GM12878 (cell line): ENCODE measurements around the gene VPS25. TPM values are rescaled to one million over a fixed set of nuclear protein-coding genes. Genes with fewer than 3 reads are reported as not detected.

Source experiments
- ATAC-seq: fragments of 200-7000 bp; cut with Tn5 transposase; 3 replicates; pipeline ENCODE4 v1.9.1; 2020; ENCODE audit warnings: mild to moderate bottlenecking, moderate library complexity
- BruUV-seq: library from RNA; stranded (reverse); fragments of 400-500 nt; replicated peaks from 2 replicates; lab custom pipeline; 2021; lab: Mats Ljungman, UMichigan
- CTCF ChIA-PET: fragments of 300-600 bp; sonication (Branson Sonifier 250); formaldehyde crosslinking; extraction: SDS; loops from one replicate; lab custom pipeline; 2021; ENCODE audit warnings: inconsistent platforms; lab: Yijun Ruan, JAX
- POLR2A ChIA-PET: fragments of 350-600 bp; formaldehyde crosslinking; extraction: SDS; loops from one replicate; lab custom pipeline; 2021; ENCODE audit warnings: inconsistent platforms; lab: Charles Lee
- RAD21 ChIA-PET: fragments of 300-600 bp; sonication (Branson Sonifier 250); formaldehyde crosslinking; loops from one replicate; lab custom pipeline; 2023; ENCODE audit warnings: antibody characterized with exemption; ENCODE audit not compliant: unreplicated experiment; lab: Charles Lee
- SMC1A ChIA-PET: fragments of 300-600 bp; sonication (Branson Sonifier 250); formaldehyde crosslinking; loops from one replicate; lab custom pipeline; 2023; ENCODE audit not compliant: unreplicated experiment, uncharacterized antibody; lab: Charles Lee
- DNase-seq: peaks from one replicate; pipeline ENCODE4 v3.0.0-alpha.2; 2011; ENCODE audit warnings: low read depth, low spot score
- FAIRE-seq: peaks from 3 replicates; lab custom pipeline; 2011; peaks lifted over from hg19 to GRCh38; lab: Jason Lieb, UNC
- H2AFZ ChIP-seq: 2 replicates; pipeline ENCODE4 v1.6.0; 2011; ENCODE audit warnings: low read depth, low read length, control low read depth; ENCODE audit not compliant: control insufficient read depth
- H3K27ac ChIP-seq: 2 replicates; pipeline ENCODE4 v1.5.1; 2011; ENCODE audit warnings: control low read depth; ENCODE audit not compliant: control insufficient read depth, insufficient read depth
- H3K27me3 ChIP-seq, 2 experiments: replicated peaks in 1 of 2; 2 replicates each; pipeline versions ENCODE4 v1.6.0 to v1.6.1; 2011; ENCODE audit warnings: low read length in 1 of 2; ENCODE audit not compliant: control insufficient read depth in 2 of 2, insufficient read depth in 2 of 2
- H3K36me3 ChIP-seq, 2 experiments: 2 replicates each; pipeline ENCODE4 v1.5.1; 2011; ENCODE audit warnings: low read length in 1 of 2; ENCODE audit not compliant: control insufficient read depth in 2 of 2, insufficient read depth in 2 of 2
- H3K4me1 ChIP-seq: 2 replicates; pipeline ENCODE4 v1.6.1; 2011; ENCODE audit warnings: mild to moderate bottlenecking, low read length, moderate library complexity, mixed read lengths; ENCODE audit not compliant: control insufficient read depth, insufficient read depth
- H3K4me2 ChIP-seq: 2 replicates; pipeline ENCODE4 v1.6.0; 2011; ENCODE audit warnings: control low read depth; ENCODE audit not compliant: control insufficient read depth, insufficient read depth
- H3K4me3 ChIP-seq: fragments of 200-600 bp; sonication (generic); 2 replicates; pipeline ENCODE4 v1.5.1; 2016
- H3K79me2 ChIP-seq: 2 replicates; pipeline ENCODE4 v1.6.0; 2011; ENCODE audit warnings: low read length; ENCODE audit not compliant: control insufficient read depth, insufficient read depth
- H3K9ac ChIP-seq: 2 replicates; pipeline ENCODE4 v1.8.0; 2011; ENCODE audit warnings: low read length, control low read depth, mixed read lengths; ENCODE audit not compliant: control insufficient read depth, insufficient read depth
- H3K9me3 ChIP-seq: replicated peaks from 3 replicates; pipeline ENCODE4 v1.5.1; 2011; ENCODE audit warnings: mild to moderate bottlenecking, low read length; ENCODE audit not compliant: control insufficient read depth, insufficient read depth
- H4K20me1 ChIP-seq: 2 replicates; pipeline ENCODE4 v1.6.0; 2011; ENCODE audit not compliant: control insufficient read depth, insufficient read depth
- DPF2 ChIP-seq: fragments of 450-650 bp; IDR thresholded peaks from 2 replicates; pipeline ENCODE4 v1.6.1; 2017; ENCODE audit warnings: mild to moderate bottlenecking
- HDAC2 ChIP-seq: fragments of 200-600 bp; sonication (generic); IDR thresholded peaks from 2 replicates; pipeline ENCODE4 v1.6.1; 2017
- IKZF1 ChIP-seq: fragments of 450-650 bp; conservative IDR thresholded peaks from 2 replicates; pipeline ENCODE4 v1.6.1; 2017; ENCODE audit warnings: antibody characterized with exemption, mild to moderate bottlenecking
- LARP7 ChIP-seq: fragments of 450-650 bp; IDR thresholded peaks from 2 replicates; pipeline ENCODE4 v1.6.1; 2017; ENCODE audit warnings: mild to moderate bottlenecking
- MEF2A ChIP-seq: IDR thresholded peaks from 2 replicates; pipeline ENCODE4 v1.6.1; 2011; ENCODE audit warnings: low read depth, mild to moderate bottlenecking, low read length, moderate library complexity; ENCODE audit not compliant: insufficient read depth
- PAX8 ChIP-seq: fragments of 450-650 bp; IDR thresholded peaks from 2 replicates; pipeline ENCODE4 v1.6.1; 2017; ENCODE audit warnings: mild to moderate bottlenecking, moderate library complexity
- RAD21 ChIP-seq: IDR thresholded peaks from 2 replicates; pipeline ENCODE4 v1.6.1; 2011; ENCODE audit warnings: mild to moderate bottlenecking, low read depth, low read length, moderate library complexity; ENCODE audit not compliant: insufficient read depth
- REST ChIP-seq: IDR thresholded peaks from 2 replicates; pipeline ENCODE4 v1.6.1; 2012; ENCODE audit warnings: mild to moderate bottlenecking, low read depth, low read length
- STAT3 ChIP-seq: IDR thresholded peaks from 2 replicates; pipeline ENCODE4 v1.6.1; 2011; ENCODE audit warnings: low read depth, low read length, improper control_type of control experiment
- TBL1XR1 ChIP-seq: IDR thresholded peaks from 2 replicates; pipeline ENCODE4 v1.6.1; 2012; ENCODE audit warnings: low read depth, low read length, improper control_type of control experiment
- TCF3 ChIP-seq: IDR thresholded peaks from 2 replicates; pipeline ENCODE4 v1.6.1; 2012; ENCODE audit warnings: low read depth, mild to moderate bottlenecking, low read length, borderline replicate concordance; ENCODE audit not compliant: insufficient read depth
- YY1 ChIP-seq: IDR thresholded peaks from 2 replicates; pipeline ENCODE4 v1.6.1; 2011; ENCODE audit warnings: low read depth, mild to moderate bottlenecking, low read length
- ZNF622 ChIP-seq: fragments of 450-650 bp; IDR thresholded peaks from 2 replicates; pipeline ENCODE4 v1.6.1; 2017; ENCODE audit warnings: mild to moderate bottlenecking, inconsistent platforms
- WGBS: methylation state at CpG from one replicate; pipeline ENCODE4 v1.1.6; 2016; ENCODE audit warnings: low lambda C conversion rate; ENCODE audit not compliant: insufficient replicate concordance, insufficient coverage; ENCODE audit errors: missing lambda C conversion rate; 5-methylcytosine and 5-hydroxymethylcytosine counted together
- in situ Hi-C: fragments of 300-500 bp; cut with MboI; formaldehyde crosslinking; loops from 9 replicates; pipeline ENCODE4 v1.14.3; 2018; ENCODE audit warnings: mixed read lengths
- intact Hi-C: fragments of 100-400 bp; cut with micrococcal nuclease; formaldehyde crosslinking; loops from one replicate; pipeline ENCODE4 v1.14.2; 2022; ENCODE audit not compliant: unreplicated experiment
- polyA plus RNA-seq, 11 experiments: library from polyadenylated mRNA; depleted of rRNA in 4 of 11; unstranded in 6 of 11; stranded (reverse) in 5 of 11; fragments of >200 nt; fragmentation: Nextera tagmentation in 4 of 11; fragmentation: Illumina TruSeq in 1 of 11; extraction: Ambion mirVana in 4 of 11; extraction: Trizol in 1 of 11; gene quantifications; 1 replicate in 1 of 11; 2 replicates in 10 of 11; pipeline versions ENCODE4 v1.2.1 to v1.2.3, GENCODE V29; 2011 to 2016; ENCODE audit warnings: inconsistent platforms in 2 of 11, missing spikeins in 2 of 11, low read depth in 1 of 11
- total RNA-seq, 4 experiments: library from RNA; depleted of rRNA in 3 of 4; stranded (reverse); fragments of >200 nt in 3 of 4; fragmentation: Illumina TruSeq in 1 of 4; extraction: Trizol in 1 of 4; gene quantifications; 2 replicates each; pipeline versions ENCODE4 v1.2.1 to v1.2.3, GENCODE V29; 2013 to 2021
- TF ChIP-seq, protein P1 (sequence below): fragments of 450-650 bp; IDR thresholded peaks from 2 replicates; pipeline ENCODE4 v1.6.1; 2016; ENCODE audit warnings: mild to moderate bottlenecking
- TF ChIP-seq, protein P2 (sequence below), 3 experiments: IDR thresholded peaks in 2 of 3; conservative IDR thresholded peaks in 1 of 3; 2 replicates each; pipeline ENCODE4 v1.5.1; 2011; ENCODE audit warnings: low read depth in 3 of 3, low read length in 3 of 3, mild to moderate bottlenecking in 3 of 3, control low read depth in 2 of 3, moderate library complexity in 2 of 3, inconsistent platforms in 1 of 3, mixed read lengths in 1 of 3; ENCODE audit not compliant: control insufficient read depth in 2 of 3, insufficient read depth in 1 of 3; ENCODE audit errors: extremely low read depth in 1 of 3

VPS25 gene
- total and polyA plus RNA-seq, 10 of the 15 experiments (the other 5 are each of a cell fraction or from before 2014, with no cell fraction given): 92.7 to 185 (median 136) TPM

GRCh38 chr17:42819939-42820535 lies 46.8 kb downstream of the VPS25 start (continued):
- TF ChIP-seq, protein P1, sequence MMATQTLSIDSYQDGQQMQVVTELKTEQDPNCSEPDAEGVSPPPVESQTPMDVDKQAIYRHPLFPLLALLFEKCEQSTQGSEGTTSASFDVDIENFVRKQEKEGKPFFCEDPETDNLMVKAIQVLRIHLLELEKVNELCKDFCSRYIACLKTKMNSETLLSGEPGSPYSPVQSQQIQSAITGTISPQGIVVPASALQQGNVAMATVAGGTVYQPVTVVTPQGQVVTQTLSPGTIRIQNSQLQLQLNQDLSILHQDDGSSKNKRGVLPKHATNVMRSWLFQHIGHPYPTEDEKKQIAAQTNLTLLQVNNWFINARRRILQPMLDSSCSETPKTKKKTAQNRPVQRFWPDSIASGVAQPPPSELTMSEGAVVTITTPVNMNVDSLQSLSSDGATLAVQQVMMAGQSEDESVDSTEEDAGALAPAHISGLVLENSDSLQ: peak; percentile 90
- TF ChIP-seq YY1: 0 out of 2 replicates have a peak, but pooled peaks have one; percentile 53
- no peak for TF ChIP-seq IKZF1
- TF ChIP-seq STAT3: no peak
- TF ChIP-seq RAD21: peak; percentile 31; the same call in 1 of the 2 replicates
- TF ChIP-seq, protein P2, sequence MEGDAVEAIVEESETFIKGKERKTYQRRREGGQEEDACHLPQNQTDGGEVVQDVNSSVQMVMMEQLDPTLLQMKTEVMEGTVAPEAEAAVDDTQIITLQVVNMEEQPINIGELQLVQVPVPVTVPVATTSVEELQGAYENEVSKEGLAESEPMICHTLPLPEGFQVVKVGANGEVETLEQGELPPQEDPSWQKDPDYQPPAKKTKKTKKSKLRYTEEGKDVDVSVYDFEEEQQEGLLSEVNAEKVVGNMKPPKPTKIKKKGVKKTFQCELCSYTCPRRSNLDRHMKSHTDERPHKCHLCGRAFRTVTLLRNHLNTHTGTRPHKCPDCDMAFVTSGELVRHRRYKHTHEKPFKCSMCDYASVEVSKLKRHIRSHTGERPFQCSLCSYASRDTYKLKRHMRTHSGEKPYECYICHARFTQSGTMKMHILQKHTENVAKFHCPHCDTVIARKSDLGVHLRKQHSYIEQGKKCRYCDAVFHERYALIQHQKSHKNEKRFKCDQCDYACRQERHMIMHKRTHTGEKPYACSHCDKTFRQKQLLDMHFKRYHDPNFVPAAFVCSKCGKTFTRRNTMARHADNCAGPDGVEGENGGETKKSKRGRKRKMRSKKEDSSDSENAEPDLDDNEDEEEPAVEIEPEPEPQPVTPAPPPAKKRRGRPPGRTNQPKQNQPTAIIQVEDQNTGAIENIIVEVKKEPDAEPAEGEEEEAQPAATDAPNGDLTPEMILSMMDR (IDR thresholded peaks at IDR 0.05 in 2 of 3, conservative IDR thresholded peaks at IDR 0.05 in 1 of 3; ENCODE audit: control insufficient read depth in 2 of 3, extremely low read depth in 1 of 3, insufficient read depth in 1 of 3, low read depth in 3 of 3, low read length in 3 of 3): peak; percentile 68 to 88 (median 74)
- TF ChIP-seq, all 136 proteins: peak for 8

DNA sequence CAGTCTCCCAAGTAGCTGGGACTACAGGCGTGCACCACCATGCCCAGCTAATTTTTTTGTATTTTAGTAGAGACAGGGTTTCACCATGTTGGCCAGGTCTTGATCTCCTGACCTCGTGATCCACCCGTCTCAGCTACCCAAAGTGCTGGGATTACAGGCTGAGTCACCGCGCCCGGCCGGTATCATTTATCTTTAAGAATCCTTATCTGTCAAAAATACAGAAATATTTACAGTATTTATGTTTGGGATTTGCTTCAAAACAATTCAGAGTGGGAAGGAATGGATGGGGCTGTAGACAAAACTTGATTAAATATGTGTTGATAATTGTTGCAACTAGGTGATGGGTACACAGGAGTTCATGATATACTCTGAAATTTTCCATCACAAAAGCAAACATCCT lies 47.9 kb downstream of the VPS25 start:
- Histone ChIP-seq H2AFZ (no peak overlapping the region), H3K9ac (no peak overlapping the region), H3K4me3 (no peak overlapping the region), H3K27me3 (no peaks in the 10 kb centered on the region), H4K20me1 (no peaks in the 10 kb centered on the region), H3K27ac (no peak overlapping the region), H3K9me3 (no peaks in the 10 kb centered on the region), H3K36me3 (peaks cover 6 to 18% of the 10 kb centered on the region in 2 experiments), H3K4me2 (no peak overlapping the region), H3K79me2 (peaks cover 20% of the 10 kb centered on the region), H3K4me1 (peaks cover 6% of the 10 kb centered on the region; the same call in 1 of the 2 replicates)
- FAIRE-seq (no peak), ATAC-seq (no peak), DNase-seq (no peak)
- POLR2A ChIA-PET: no interaction called here
- in situ Hi-C loops: no loop called here
- CTCF ChIA-PET: interaction anchor here (1.2 to 6.1 kb wide), 16 partner anchors 9 to 258 kb away, joined by 3 to 81 read pairs (median 7); partner anchors contain the start of genes COA3, PSMC3IP, PSME3 and PTGES3L
- WGBS: 97% methylated on average over 7 of the region's 7 CpGs
- SMC1A ChIA-PET: interaction anchor here (1.0 to 1.9 kb wide), 5 partner anchors 23 to 243 kb away, joined by 3 to 5 read pairs (median 4); partner anchors contain the start of genes CNTD1, COA3, RPL27 and VPS25
- BruUV-seq: TSS peak; percentile 33
- intact Hi-C loops: no loop called here
- RAD21 ChIA-PET: interaction anchor here (1.1 to 1.6 kb wide), 3 partner anchors 58 to 177 kb away, joined by 4 to 6 read pairs (median 4); partner anchors contain the start of gene RPL27
- TF ChIP-seq TCF3: no peak
- TF ChIP-seq LARP7: no peak
- TF ChIP-seq DPF2: no peak
- no peak for TF ChIP-seq TBL1XR1
- no peak for TF ChIP-seq PAX8
- TF ChIP-seq REST: no peak
- no peak for TF ChIP-seq HDAC2
- TF ChIP-seq MEF2A: no peak
- no peak for TF ChIP-seq ZNF622
